TTC549 (cell line): ENCODE results near the gene RAB27A.
"Not testable (repeated sequence)": the region's sequence is repeated elsewhere in the genome, so short reads cannot be mapped to it uniquely, and the experiment has no call there.

ENCODE experiments used
- FAIRE-seq: peaks from 2 replicates; lab custom pipeline; 2012; peaks lifted over from hg19 to GRCh38; lab: Jason Lieb, UNC

RAB27A gene

GRCh38 chr15:55281517-55282228 is 7.9 kb downstream of the RAB27A start:
- no peak for FAIRE-seq

- FAIRE-seq: not testable (repeated sequence)
Observed at GRCh38 chr15:55280589-55280988, 9.0 kb downstream of the RAB27A start.

- no peak for FAIRE-seq
Observed at GRCh38 chr15:55279746-55280351, 9.8 kb downstream of the RAB27A start.

- no peak for FAIRE-seq
Observed at GRCh38 chr15:55279100-55279745, 10.4 kb downstream of the RAB27A start.

- FAIRE-seq: no peak
Observed at GRCh38 chr15:55277715-55278114, 11.9 kb downstream of the RAB27A start.

GRCh38 chr15:55277116-55277564 is 12.5 kb downstream of the RAB27A start:
- no peak for FAIRE-seq

- no peak for FAIRE-seq
Observed at GRCh38 chr15:55276324-55276723, 13.3 kb downstream of the RAB27A start.

- FAIRE-seq: no peak
Observed at GRCh38 chr15:55270291-55270690, 19.3 kb downstream of the RAB27A start.

- FAIRE-seq: no peak
Observed at GRCh38 chr15:55268176-55268695, 21.4 kb downstream of the RAB27A start.

- FAIRE-seq: no peak
Observed at GRCh38 chr15:55267401-55268175, 22.0 kb downstream of the RAB27A start.

GRCh38 chr15:55266547-55266946 is 23.1 kb downstream of the RAB27A start:
- FAIRE-seq: no peak

- FAIRE-seq: no peak
Observed at GRCh38 chr15:55260562-55261131, 29.0 kb downstream of the RAB27A start.

- no peak for FAIRE-seq
Observed at GRCh38 chr15:55257938-55258337, 31.7 kb downstream of the RAB27A start.

GRCh38 chr15:55257012-55257670 is 32.5 kb downstream of the RAB27A start:
- FAIRE-seq: no peak

GRCh38 chr15:55256281-55257011 is 33.2 kb downstream of the RAB27A start:
- no peak for FAIRE-seq

- no peak for FAIRE-seq
Observed at GRCh38 chr15:55255714-55256113, 33.9 kb downstream of the RAB27A start.

GRCh38 chr15:55254916-55255679 is 34.5 kb downstream of the RAB27A start:
- no peak for FAIRE-seq

GRCh38 chr15:55253580-55253979 is 36.0 kb downstream of the RAB27A start:
- no peak for FAIRE-seq

- not testable (repeated sequence) for FAIRE-seq
Observed at GRCh38 chr15:55252201-55252600, 37.4 kb downstream of the RAB27A start.

GRCh38 chr15:55250941-55251340 is 38.7 kb downstream of the RAB27A start:
- no peak for FAIRE-seq
